NCI-H345 treated with DMSO at 0.1 percent for 48 hours (cell line): ENCODE measurements around the gene PYGB.
"Not testable (repeated sequence)": the region's sequence is repeated elsewhere in the genome, so short reads cannot be mapped to it uniquely, and the experiment has no call there.

Source experiments
- DNase-seq: peaks from one replicate; lab custom pipeline; 2025; ENCODE audit not compliant: unreplicated experiment; lab: John Stamatoyannopoulos, UW

PYGB gene

DNA sequence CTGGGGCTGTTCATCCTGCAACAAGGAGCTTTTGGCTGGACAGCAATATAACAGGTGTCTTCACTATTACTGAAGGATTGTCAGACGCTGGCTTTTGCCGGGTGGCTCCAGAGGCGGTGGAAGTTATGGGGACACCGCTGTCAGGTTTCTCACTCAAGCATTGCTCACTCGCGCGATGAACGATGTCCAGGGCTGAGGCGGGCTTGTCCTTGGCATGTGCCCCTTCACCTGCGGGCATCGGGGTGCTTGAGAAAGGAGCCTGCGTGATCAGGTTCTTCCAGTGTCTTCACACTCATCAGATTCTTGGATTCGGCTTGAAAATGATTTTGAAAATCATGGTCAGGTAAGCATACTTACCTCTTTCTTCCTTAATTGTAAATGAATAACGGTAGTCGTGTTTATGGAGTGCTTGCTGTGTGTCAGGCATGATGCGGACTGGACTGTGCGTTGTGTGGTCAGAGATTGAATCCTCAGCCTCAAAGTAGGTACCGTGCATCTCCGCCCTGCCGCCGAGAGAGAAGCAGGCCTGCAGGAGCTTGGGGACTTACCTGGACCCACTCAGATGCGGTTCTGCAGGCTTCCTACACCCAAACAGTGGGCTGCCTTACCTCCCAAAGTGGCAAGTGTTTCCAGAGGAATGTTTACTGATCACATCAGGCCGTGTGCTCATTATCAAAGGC is 18.3 kb upstream of the PYGB start:
- DNase-seq, result no peak

DNA sequence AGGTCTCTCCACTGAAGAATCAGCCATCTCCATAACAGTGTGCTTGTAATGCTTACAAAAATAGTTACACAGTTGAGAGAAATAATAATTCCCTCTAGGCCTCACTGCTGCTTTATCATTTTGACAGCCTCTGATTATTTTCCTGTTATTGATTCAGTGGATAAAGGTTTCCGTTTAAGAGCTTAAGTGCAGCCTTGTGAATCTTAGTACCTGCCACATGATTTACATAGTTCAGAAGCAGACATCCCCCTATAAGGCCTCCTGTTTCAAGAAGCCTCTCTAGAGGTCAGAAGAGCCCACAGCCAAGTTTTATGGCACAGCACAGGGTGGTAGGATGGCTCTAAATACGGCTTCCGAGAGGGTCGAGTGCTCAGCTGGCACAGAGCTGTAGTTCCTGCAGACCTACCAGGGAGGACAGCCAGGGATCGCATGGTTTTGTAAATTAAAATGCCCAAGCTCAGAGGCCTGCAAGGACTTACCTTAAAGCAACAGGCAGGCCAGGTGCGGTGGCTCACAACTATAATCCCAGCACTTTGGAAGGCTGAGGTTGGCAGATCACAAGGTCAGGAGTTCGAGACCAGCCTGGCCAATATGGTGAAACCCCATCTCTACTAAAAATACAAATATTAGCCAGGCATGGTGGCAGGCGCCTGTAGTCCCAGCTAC is 17.6 kb upstream of the PYGB start:
- no peak for DNase-seq

DNA sequence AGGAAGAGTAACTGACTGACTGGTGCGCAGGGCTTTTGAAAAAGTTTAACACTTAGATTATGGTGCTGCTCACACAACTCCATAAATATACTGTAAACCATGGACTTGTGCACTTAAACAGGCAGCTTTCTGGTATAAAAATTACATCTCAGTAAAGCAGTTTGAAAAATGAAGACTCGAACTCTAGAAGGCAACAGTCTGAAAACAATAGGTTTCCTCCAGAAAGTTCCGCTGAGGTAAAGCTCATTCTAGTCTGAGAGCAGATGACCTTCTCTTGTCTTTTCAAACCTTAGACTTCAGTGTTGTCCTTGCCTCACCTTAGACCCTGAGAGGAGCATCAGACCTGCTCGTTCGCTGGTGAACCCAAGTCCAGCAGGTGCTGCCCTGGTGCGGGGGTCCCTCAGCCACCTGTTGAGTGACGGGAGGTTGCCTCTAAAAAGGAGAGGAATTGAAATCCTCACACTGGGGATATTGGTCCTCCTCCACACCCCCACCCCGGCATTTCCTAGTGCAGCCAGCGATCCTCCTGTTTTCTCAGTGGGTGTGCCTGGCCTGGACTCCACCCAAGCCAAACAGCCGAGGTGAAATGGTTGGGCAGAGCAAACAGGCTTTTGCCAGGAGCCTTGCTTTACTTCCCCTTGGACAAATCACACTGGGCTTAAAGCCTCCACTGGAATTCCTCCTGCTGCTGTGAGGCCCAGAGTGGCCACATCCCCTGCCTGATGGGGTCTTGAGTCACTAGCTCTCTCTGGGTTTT is 14.7 kb upstream of the PYGB start:
- no peak for DNase-seq

DNA sequence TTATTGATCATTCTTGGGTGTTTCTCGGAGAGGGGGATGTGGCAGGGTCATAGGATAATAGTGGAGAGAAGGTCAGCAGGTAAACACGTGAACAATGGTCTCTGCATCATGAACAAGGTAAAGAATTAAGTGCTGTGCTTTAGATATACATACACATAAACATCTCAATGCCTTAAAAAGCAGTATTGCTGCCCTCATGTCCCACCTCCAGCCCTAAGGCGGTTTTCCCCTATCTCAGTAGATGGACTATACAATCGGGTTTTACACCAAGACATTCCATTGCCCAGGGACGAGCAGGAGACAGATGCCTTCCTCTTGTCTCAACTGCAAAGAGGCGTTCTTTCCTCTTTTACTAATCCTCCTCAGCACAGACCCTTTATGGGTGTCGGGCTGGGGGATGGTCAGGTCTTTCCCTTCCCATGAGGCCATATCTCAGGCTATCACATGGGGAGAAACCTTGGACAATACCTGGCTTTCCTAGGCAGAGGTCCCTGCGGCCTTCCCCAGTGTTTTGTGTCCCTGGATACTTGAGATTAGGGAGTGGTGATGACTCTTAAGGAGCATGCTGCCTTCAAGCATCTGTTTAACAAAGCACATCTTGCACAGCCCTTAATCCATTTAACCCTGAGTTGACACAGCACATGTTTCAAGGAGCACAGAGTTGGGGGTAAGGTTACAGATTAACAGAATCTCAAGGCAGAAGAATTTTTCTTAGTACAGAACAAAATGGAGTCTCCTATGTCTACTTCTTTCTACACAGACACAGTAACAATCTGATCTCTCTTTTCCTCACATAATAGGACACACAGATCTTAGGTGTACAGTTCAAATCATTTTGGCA is 13.7 kb upstream of the PYGB start:
- not testable (repeated sequence) for DNase-seq

DNA sequence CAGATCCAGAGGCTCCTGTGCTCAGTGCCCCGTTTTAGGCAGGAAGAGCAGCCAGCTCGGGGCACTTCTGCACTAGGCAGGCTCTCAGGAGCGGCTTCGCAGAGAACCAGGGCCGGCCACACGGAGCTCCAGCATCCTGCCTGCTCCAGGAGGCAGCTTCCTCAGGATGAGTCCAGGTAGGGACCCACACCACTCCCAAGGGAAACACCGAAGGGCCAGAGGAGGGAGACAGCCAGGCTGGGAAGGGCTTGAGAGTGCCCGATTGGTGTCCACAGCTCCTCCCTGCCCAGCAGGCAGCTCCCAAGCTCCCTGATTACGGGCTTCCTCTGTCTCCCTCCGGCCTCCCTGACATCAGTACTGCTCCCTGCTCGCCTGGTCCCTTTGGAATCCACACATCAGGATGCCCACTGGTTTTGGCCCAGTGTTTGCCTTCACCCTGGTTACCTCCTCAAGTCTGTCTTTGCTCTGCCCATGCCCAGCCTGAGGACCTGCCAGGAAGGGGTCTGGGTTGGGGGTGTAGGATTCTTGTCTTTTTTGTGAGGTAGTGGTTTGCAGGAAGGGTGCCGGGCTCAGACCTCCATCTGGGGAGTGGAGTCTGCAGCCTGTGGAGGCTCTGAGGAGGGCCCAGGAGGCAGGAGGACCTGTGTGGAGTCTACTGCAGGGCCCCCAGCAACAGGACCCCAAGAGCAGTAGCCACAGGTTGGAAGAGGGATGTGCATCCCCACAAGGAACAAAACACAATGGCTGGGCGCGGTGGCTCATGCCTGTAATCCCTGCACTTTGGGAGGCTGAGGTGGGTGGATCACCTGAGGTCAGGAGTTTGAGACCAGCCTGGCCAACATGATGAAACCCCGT is 11.2 kb upstream of the PYGB start:
- DNase-seq, result no peak

DNA sequence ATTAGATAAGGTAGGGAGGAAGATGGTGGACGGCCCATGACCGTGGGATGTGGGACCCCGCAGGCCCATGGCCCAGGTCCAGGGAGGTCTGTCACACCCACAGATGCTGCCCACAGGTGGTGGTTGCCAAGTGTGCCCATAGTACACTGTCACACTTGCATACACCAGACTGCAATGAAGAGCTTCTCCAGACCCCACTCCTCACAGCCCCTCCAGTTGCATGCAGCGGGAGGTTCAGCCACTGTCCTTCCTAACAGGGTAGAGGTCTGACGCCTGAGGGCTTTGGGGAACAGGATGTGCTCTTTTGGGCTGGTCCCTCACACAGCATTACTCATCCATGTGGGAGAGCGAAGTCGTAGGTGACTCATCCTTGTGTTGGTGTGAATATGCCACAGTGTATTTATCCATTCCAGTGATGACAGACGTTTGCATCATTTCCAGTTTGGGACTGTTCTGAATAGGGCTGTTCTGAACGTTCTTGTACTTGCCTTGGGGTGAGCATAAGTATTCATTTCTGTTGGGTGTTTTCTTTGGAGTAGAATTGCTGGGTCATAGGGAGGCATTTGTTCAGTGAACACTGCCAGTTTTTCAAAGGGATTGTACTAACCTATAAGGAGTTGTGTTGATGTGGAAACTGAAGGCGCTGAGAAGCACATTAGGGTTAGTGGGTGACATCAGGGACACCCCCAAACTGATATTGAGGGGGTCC is 10.1 kb upstream of the PYGB start:
- no peak for DNase-seq

DNA sequence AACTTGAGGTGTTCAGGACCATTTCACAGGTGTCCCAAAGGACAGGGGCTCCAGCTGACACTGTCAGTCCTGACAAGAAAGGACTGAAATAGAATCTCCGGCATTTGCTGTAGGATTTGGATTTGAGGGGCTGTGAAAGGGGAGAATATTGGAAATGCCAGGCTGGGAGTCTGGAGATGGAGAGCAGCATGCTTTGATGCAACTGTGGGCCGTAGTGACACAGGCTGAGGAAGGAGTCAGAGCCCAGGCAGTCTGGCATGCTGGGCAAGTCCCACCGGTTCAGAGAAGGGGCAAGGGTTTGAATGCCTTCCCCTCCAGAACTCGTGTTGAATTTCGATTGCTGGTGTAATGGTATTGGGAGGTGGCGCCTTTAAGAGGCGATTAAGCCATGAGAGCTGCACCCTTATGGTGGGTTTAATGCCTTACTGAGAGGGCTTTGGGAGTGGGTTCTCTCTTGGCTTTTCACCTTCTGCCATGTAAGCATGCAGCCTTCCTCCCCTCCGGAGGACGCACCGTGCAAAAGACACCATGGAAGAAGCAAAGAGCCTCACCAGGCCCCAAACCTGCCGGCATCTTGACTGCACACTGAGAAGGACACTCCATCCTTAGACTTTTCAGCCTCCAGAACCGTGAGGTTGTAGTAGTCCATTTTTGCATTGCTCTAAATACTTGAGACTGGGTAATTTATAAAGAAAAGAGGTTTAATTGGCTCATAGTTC is 9.4 kb upstream of the PYGB start:
- no peak for DNase-seq

DNA sequence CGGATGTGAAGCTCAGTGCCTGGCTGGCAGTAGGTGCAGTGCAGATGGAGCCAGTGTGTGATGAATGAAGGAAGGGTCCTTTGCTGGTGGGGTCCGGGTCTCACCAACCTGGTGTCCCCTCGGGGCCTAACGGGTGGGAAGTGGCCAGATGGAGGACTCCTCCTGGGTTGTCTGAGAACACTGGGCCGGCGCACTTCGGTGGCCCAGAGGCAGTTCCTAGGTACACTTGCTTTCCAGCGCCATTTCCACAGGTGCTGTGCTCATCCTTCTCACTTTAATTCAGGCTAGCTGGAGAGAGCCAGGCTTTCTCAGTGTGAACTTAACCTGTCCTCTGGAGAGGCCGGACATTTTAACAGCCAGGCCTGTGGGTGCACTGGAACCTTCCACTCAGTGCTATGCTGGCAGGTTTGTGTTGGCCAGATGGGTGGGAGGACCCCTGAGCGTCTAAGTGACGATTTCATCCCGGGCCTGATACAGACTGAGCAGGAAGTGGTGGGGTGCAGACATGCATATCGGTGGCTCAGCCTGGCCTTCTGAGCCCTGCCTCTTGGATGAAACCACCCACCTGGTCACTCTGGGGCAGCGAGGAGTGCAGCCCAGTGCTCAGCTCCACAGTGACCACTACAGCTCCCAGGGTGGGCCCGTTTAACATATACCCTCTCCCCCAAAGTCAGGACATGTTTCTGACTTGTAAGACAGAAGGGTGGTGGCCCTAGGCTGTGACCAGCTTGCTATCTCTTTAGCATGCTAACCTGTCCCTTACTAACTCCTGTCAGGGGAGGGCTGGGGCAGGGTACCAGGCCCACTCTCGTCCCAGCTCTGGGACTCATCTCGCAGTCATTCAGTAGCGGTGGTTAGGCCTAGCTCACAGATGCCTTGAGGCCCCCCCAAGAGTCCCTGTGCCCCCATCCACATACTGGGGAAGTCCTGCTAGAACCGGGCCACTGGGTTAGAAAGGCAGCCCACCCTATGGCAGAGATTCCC is 8.2 kb upstream of the PYGB start:
- DNase-seq, result no peak

DNA sequence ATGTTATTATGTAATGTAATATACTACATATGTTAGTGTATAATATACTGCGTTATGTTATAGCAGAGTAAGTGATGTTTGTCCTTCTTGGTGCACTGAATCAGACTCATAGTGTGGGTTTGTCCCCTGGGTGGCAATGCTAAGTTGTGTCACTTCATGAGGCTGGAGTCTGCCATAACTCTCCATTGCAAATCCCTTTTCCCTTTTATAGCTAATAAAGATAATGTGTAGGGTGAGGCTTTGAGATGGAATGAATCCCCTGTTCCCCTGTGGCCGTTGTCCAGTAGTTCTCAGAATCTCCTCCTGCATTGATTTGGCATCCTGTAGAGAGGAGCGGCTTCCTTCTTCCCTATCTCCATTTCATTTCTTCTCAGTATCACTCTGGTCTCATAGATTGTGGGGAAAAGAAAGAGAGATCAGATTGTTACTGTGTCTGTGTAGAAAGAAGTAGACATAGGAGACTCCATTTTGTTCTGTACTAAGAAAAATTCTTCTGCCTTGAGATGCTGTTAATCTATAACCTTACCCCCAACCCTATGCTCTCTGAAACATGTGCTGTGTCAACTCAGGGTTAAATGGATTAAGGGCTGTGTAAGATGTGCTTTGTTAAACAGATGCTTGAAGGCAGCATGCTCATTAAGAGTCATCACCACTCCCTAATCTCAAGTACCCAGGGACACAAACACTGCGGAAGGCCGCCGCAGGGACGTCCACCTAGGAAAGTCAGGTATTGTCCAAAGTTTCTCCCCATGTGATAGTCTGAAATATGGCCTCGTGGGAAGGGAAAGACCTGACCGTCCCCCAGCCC is 6.8 kb upstream of the PYGB start:
- DNase-seq, result not testable (repeated sequence)

DNA sequence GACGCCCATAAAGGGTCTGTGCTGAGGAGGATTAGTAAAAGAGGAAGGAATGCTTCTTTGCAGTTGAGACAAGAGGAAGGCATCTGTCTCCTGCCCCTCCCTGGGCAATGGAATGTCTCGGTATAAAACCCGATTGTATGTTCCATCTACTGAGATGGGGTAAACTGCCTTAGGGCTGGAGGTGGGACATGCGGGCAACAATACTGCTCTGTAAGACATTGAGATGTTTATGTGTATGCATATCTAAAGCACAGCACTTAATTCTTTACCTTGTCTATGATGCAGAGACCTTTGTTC is 6.3 kb upstream of the PYGB start:
- DNase-seq, result not testable (repeated sequence)

DNA sequence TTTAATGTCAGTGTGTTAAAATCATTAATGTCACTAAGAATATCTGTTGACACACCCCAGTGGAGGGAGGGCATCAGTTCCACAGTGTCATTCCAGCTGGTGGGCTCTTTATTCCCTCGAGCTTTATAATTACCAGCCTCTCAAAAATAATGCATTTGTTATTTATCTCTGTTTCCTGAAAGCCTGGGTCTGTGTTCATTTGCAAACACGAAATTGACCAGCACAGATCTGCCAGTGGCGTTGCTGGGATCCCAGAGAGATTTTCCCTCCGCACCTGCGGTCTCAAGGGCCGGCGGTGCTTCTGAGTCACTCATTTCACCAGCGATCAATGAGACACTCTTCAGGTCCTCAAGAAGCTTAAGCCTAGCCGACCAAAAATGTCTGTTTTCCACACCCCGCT is 5.7 kb upstream of the PYGB start:
- DNase-seq, result no peak

DNA sequence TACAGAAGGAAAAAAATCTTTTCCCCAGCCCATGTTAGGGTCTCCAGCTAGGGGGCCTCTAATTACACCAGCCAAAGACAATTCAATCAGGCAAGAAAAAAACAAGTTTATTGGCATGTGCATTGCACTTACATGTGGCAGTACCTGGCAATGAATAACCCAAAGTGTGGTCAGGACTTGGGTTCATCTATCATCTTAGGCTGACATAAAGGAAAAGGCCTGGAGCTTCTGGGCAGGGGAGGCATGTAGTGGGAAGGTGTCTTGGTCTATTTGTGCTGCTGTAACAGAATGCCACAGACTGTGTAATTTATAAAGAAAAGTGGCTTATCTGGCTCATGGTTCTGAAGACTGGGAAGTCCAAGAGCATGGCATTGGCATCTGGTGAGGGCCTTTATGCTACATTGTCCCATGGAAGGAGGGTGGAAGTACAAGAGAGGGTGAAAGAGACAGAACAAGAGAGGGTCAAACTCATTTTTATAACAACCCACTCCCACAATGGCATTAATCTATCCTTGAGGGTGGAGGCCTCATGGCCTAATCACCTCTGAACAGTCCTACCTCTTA is 4.4 kb upstream of the PYGB start:
- no peak for DNase-seq

DNA sequence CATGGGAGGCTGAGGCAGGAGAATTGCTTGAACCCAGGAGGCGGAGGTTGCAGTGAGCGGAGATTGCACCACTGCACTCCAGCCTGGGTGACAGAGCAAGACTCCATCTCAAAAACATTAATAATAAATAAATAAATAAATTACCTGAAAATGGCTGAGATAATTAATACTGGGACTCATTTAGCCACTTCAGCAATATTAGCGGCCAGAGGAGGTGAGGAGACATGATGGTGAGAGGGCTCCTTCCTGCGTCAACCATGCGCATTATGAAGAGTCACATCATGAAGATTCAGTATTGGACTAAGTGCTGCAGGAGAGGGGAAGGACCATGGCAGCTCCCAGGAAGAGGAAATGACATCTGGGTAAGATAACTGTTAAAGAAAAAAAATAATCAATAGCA is 2.9 kb upstream of the PYGB start:
- DNase-seq, result no peak

DNA sequence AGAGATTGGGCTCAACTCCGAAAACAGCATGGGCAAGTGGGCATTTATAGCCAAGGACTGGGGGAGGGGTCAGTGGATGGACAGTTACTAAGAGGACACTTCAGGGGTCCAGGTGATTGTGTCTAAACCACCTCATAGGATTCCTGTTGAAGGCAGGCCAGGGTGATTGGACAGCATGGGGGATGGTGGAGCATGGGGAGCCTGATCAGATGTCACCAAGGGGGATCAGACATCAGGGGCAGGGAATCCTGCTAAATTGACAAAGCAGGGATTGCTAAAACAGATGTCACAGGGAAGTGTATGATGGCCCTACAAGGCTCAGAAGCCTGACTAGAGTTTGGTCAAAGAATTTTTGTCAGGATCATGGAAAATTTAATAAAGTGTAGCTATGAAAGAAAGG is 2.4 kb upstream of the PYGB start:
- DNase-seq, result no peak

DNA sequence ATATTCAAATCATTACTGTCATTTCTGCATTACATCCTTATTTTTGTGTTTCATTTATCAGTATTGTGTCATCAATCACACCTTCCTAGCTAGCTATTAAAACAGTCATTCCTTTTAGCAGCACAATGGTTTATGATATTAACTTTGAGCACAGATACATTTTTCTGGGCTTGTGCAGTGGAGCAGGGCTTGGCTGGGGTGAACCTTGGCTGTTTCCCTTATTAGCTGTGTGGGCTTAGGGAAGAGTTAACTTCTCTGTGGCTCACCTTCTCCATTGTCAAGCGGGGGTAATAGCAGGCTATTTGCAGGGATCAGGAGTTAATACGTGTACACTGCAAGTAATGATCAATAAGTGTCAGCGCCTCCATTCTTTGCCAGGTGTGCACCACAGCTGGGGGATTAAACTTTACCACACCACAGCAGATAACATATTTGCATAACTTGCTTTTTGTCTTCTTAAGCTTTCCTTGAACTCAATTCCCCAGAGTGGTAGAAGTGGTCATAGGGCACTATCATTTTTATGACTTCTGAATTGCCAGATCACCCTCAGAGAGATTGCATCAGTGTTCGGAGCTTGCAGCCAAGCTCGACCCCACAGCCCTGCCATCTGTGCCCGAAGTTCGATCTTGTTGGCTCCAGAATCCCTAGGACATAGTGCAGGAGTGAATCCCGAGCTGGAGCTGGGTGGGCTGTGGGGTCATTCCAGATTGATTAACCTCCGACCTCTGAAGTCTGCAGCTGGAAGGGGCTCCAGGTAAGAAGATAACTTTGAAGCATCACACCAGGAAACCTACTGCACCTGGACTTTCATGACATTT is 1.5 kb upstream of the PYGB start:
- DNase-seq, result no peak

DNA sequence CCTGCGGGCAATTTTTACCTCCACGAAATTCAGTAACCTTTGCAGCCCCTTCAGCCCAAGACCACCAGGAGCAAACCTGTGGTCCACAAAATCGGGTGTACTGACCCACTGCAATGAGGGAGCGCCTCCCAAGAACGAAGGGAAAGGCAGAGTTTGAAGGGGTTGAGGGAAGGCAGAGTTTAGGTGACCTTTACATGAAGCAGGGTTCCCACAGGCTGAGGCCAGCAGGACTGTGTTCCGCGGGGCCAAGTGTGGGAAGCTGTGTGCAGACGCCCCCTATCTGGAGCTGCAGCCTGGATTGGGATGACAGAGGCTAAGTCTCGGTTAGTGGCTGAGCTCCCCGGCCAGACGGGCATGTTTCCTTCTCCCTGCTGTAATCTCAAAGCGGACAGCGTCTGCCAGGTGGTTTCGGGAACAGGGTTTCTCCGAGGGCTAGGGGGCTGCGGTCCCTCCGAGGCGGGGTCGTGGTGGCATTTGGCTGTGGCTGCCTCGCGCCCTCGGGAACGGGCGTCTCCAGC is 826 bp upstream of the PYGB start:
- peak; percentile 64 for DNase-seq
